Central memory CD4-positive, alpha-beta T cell (primary cell): ENCODE results near the gene LMBR1.

ENCODE experiments used
- DNase-seq: peaks from one replicate; pipeline ENCODE4 v3.0.0; 2022

Gene LMBR1

DNA sequence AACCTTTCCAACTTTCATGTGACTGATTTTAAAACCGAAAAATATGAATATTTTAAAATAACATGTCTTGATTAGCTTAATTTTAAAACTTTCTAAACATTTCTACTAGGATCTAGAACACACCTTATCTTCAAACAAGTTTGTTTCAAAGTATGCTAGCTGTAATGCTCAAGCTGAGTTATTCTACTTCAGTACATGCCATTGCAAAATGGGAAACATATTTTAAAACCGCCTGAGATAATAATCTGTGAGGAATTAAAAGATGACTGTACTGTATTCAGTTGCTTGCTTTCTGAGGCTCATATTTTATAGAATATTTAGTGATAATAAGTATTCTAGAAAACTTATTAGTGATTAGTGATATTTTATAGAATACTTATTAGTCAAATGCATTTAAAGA is 99.6 kb downstream of the LMBR1 start:
- DNase-seq = no peak

DNA sequence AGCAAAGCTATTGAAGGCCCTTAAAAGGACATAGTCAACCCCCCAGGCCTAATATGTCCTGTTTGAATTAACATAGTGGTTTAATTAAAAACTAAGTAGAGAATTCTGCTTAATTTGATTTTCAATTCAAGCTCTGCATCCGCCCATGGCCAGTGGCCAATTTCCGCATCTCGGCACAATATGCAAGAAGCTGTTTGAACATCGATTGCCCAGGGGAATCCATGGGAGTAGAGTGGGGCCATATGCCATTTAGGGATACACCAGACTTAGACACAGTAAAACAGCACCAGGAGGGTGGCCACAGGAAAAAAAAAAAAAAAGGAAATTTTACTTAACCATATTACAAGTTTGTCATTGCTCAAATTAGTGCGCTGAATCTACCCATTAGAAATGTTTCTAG is 100.4 kb downstream of the LMBR1 start:
- no peak for DNase-seq

DNA sequence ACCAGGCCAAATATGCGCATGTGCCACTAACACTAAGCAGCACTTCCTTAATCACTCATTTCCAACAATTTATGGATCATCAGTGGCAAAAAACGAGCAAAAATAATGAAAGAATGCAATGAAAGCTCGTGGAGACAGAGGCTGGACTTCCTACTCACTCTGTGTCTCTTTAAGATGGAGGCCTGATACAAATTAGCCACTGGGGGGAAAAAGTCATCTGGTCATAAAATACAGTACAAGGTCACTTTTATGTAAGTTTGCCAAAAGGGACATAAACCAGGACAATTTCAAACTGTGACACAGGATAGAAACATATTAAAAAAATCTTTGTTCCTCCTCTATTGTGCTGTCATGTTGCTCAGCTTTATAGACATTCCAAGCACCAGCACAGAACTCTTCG is 101.7 kb downstream of the LMBR1 start:
- DNase-seq = no peak

DNA sequence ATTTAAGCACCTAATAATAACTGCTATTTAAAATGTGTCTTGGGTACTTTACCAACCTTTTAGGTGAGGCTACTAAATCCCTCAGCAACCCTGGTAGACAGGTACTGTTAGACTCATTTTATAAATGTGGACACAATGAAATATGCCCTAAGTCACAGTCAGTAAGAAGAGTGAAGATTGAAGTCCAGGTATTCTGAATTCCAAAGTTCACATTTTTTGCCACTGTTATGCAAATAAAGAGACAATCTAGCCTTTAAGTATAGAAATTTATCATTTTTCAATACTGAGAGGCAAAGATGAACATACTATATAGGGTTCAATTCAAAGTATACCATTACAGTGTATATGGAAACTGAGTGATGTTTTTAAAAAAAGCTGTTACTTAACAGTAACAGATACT is 102.7 kb downstream of the LMBR1 start:
- DNase-seq = no peak

DNA sequence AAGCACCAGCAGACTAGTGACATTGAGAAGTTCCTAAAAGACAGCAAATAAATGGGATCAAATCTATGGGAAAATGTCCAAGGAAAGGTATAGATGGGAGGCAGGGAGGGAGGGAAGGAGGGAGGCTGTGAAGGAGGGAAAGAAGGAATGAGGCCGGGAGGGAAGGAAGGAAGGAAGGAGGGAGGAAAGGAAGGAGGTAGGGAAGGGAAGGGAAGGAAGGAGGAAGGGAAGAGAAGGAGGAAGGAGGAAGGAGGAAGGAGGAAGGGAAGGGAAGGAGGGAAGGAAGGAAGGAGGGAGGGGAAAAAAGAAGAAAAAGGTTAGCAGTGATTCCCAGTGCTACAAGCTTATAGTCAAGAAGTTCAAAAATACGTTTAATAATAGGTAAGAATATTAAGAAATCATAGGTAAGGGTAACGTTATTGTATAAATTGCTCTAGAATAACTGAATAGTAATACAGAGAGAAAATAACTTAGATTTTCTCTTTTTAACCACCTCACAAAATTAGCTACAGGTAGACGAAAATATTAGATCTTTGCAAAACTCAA is 106.9 kb downstream of the LMBR1 start:
- DNase-seq = no peak

DNA sequence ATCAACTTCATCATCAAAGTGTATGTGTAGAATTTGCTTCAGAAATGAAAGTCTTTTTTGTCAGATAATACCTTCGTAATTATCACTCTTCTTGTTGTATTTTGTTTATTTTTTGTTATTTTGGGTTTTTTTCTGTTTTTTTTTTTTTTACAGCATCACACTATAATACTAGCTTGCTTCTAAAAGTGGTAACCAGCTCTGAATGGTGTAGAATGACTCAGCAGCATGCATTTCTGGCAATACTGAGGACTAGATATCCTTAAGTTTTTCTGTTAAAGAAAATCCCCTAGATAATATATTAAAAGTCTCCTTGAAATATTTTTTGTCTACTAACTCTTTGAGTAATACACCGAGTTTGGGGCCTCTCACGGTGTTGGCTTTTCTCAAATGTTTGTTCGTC is 109.1 kb downstream of the LMBR1 start:
- no peak for DNase-seq

DNA sequence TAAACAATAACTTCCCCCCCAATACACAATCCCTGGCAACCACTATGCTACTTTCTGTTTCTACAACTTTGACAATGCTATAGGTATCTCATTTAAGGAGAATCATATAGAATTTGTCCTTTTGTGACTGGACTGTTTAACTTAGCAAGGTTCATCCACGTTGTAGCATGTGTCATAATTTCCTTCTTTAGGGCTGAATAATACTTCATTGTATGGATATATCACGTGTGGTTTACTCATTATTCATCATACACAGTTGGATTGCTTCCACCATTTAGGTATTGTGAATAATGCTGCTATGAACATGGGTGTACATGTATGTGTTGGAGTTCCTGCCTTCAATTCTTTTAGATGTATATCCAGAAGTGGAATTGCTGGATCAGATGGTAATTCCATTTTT is 111.0 kb downstream of the LMBR1 start:
- no peak for DNase-seq

DNA sequence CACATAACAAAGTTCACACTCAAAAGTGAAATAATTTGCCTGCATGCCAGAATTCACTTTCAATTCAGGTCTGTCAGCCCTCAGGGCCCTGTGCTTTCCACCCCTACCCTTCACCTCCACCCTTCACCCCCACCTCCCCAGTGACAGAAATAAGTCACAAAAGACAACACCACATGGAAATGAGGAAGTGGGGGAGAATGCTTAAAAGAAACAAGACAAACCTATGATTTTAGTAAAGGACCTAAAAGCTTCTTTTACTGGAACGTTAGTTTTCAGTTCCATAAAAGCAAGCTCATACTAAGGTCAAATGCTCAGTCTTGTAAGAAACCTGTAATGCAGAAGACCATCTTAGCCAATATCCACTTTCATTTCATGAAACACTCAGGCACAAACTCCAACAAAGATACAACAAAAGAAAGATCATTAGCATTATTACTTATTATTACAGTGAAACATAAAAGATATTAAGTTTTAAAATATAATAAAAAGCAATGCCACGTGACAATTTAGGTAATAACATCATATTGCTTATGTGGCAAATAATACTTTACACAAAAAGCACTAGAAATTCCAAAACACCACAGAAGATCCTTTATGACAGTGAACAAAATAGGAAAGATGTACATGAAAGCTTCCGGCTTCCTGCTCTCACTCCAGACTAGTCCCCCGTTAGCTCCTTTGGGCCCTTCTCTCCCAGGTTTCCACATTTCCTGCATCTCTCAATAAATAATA is 112.1 kb downstream of the LMBR1 start:
- no peak for DNase-seq

DNA sequence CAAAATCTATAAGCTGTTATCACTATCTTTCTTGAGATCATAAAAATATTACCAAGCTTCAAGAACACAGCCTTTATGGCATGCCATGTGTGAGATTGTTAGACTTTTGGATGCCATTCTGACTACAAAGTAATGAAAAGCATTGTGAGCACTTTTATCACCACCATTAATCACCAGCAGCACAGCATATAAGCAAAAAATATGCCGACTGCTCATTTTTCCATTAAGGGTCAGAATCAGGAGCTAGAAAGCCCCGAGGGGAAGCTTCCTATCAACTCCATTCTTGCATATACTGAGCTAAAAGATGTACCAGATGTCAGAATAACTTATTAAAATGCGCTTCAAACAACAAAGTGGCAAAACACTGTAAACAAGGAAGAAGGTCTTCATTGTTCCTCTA is 114.3 kb downstream of the LMBR1 start:
- DNase-seq = no peak

DNA sequence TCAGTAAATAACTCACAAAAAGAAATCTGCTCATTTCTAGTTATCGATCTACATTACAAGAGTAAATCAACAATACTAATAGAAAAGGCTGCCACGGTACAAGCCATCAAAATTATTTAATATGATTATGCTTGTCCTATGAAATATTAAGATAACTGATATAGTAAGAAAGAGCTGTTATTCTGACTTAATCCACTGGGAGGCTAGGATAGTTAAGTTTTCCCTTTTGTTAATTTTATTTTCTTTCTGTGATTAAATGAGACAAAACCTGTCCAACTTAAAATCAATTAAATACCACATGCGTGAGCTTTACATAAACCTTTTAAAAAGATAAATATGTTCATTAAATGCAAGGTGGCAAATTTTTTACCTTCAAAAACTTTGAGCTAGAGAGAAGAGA is 114.8 kb downstream of the LMBR1 start:
- DNase-seq = no peak

DNA sequence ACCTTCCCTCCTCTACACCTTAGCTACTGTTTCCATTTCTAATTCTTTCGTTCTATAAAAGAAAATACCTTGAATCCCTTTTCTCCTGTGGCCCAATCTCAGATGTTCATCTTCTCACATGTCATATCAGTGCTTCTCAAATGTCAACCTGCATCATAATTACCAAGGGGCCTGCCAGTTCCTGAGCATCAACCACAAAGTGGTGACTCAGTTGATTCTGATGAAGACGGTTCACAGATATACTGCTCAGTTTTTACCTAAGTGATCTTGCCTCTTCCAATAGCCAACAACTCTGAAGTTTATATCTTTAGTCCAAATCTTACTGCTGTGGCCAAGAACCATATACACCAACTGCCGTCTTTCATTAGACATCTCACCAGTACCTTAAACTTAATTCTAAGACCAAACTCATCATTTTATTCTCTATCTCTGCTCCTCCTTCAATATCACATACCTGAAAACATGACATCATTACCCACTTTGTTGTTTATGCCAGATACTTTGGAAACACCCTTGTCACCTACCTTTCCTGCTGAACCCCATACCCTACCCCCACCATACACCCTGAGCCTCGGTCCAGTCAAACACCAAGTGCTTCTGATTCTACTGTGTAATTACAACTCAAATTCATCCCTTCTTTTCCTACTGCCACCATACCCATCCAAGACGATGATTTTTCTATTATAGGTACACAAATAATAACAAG is 115.5 kb downstream of the LMBR1 start:
- DNase-seq = no peak

DNA sequence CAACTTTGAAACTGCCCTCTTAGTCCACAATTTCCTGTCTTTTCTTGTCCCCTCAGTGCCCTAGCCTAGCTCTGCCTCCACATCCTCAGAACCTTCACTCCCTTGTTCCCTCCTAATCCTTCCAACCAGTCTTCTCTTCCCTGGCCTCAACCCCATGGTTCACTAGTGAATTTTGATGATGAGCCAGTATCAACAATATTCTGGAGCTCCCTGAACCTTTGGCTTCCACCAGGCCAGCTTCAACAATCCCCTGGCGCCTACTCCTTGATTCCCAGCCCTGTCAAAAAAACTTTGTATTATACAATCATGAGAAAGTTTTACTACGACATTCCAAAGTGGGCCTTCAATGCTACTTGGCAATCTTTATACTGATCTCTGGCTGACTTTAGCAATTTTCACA is 116.5 kb downstream of the LMBR1 start:
- no peak for DNase-seq

DNA sequence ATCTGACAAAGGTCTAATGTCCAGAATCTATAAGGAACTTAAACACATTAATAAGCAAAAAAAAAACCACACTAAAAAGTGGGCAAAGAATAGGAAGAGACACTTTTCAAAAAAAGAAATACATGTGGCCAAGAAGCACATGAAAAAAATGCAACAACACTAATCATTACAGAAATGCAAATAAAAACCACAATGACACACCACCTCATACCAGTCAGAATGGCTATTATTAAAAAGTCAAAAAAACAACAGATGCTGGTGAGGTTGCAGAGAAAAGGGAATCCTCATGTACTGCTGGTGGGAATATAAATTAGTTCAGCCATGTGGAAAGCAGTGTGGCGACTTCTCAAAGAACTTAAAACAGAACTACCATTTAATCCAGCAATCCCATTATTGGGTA is 119.0 kb downstream of the LMBR1 start:
- no peak for DNase-seq

DNA sequence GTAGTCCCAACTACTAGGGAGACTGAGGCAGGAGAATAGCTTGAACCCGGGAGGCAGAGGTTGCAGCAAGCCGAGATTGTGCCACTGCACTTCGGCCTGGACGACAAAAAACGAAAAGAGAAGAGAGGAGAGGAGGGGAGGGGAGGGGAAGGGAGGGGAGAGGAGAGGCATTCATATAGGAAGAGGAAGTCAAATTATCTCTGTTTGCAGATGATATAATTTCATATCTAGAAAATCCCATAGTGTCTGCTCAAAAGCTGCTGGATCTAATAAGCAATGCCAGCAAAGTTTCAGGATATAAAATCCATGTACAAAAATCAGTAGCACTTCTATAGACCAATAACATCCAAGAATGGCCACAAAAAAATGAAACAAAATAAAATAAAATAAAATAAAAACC is 120.3 kb downstream of the LMBR1 start:
- no peak for DNase-seq

DNA sequence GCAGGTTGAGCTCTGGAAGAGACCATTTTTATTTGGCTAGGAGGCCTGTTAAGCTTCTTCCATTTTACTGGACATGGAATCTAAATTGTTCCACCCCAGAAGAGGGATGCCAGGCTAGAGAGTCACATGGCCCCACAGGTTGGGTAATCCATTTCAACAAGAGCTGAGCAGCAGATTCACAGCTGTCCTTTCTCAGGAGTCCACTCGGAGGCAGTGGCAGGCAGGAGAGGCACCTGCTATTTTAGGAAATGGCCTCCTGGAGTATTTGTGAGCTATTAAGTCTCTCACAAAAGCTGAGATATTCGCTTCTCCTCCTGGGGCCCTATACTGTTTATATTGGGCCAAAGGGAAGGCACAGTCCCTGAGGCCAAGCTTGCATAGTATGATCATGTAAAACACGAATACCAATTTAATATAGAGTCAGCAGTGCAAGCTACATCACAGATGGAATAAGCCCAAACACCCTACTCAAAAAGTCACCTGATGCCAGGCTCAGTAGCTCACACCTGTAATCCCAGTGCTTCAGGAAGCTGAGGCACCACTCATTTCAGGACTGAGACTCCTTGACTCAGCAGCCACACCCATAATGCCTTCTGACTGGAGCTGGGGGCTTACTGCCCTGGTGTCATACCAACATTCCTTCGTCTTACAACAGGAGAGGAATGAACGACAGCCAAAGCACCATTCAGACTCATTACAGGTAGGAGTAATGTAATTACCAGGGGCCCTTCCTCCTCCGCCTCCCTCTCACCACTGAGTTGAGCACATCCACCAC is 124.1 kb downstream of the LMBR1 start:
- no peak for DNase-seq

DNA sequence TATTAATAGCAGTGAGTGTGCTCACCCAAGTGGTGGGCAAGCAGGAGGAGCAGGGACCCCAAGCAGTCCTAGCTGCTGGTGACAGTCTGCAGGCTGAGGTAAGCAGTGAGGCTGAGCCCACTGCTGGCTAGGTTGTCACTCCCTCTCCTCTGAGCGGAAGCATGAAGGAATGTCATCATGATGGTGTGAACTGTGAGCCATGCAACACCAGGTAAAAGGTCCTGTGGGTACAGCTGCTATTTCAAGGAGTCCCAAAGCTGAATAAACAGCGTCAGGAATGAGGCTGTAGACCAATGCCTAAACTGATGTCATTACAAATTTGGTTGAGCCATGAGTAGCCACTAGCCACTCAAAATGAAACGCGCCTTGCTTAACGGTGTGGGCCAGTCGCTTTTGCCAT is 126.3 kb downstream of the LMBR1 start:
- DNase-seq = no peak

DNA sequence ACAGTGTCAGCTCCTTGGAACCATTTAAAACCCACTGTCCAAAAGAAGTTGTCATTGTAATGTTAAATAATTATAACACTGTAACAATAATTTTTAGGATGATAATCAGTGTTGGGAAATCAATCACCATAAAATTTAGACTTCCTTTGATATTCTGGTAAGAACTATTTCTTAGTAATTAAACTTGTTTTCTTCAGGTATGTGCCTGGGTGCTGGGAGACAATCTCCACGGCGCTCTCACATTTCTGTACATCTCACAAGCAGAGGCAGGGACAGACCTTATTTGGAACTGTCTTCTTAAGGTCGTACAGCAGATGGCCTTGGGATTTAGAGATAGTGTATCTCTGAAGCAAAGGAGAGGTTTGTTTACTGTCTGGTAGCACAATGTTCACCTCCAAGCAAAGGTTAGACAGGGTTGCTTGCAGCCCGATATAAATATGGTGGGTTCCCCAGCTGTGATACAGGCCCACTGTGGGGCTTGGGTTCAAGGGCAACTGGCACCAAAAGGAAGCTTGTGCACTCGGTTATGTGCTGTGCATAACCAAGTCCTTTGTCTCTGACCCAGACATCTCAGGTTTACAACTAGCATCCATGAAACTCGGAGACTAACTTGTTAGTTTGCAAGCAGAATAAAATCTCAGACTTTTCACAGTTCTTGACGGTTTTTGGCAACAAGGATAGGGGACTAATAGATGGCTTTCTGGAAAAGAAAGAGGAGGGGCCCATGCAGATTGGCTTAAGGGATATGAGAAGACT is 126.9 kb downstream of the LMBR1 start:
- no peak for DNase-seq

DNA sequence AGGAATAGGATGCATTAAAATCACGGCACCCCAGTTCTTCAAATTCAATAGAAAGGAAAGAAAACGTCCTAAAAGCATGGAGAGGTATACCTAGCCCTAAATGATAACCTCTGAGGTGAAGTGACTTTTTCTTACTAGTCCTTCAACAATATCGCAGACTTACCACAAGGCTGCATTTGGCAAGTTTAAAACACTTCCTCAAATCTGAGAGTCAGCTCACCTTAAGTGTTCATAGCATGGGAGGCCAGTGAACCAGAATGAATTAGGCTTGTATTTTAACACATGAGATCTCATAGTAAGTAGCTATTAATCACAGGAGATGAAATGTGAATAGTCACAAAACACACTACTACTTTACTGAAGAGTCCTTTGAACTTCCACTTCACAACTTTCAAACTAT is 128.2 kb downstream of the LMBR1 start:
- DNase-seq = no peak

DNA sequence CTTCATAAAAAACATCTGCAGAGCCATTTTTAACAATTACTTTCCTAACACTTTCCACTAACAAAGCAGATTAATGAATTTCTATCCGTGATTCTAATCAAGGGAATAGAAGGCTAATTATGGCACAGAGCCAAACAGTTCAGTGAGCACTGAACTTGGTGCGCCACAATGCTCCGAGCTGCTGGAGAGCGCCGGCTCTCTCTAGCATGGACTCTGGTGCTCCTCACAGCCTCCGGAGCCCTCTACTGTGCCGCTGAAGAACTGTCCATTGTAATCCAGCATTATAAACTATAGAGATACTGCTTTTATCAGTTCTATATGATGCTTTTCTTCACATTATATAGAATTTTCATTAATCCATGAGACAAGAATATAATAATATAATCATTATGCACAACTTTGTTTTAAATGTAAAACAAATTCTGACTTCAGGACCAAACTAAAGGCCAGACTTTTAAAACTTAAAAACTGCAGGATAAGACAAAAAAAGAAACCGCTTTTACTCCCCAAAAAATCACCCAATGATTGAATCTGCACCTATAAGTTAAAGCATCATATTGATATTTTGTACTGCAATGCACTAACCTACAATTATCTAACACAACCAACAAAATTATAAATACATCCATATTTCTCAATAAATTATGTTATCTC is 128.8 kb downstream of the LMBR1 start:
- no peak for DNase-seq

DNA sequence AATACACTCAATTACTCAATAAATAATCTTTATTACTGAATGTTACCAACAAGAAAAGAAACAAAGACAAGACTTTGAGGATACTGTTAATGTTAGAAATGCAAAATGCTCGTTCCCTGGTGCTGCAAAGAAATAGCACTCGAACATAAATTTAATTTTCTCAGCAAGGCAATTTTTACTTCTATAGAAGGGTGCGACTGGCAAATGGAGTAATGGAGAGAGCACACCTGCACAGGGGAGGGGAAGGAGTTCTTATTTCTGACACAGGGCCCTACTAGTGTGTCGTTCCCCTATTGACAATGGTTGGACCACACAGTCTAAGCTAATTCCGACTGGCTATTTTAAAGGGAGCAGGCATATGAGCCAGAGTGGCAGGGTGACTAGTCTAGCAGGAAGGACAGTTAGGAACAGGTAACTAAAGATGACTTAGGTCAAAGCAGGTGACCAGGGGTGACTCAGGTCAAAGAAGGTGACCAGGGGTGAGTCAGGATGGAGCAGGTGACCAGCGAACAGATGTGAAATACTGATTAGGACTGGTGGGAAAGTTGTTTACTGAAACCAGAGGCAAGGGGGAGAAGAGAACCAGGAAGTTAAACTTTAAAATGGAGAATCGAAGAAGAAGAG is 133.3 kb downstream of the LMBR1 start:
- no peak for DNase-seq

DNA sequence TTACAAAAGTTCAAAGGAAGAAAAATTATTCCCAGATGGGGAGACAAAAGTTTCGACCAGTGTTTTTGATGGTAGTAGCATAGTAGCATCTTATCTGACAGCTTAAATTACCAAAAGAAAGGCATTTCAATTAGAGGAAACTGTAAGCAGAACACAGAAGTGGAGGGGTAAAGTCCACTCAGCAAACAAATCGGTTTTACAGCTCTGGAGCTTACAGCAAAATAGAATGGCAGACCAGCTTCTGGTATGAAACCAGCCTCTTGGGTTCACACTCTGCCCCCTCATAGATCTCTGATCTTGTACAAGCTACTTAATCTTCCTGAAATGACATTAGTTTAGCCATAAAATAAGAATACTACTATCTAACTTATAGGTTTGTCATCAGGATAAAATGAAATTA is 133.8 kb downstream of the LMBR1 start:
- no peak for DNase-seq

DNA sequence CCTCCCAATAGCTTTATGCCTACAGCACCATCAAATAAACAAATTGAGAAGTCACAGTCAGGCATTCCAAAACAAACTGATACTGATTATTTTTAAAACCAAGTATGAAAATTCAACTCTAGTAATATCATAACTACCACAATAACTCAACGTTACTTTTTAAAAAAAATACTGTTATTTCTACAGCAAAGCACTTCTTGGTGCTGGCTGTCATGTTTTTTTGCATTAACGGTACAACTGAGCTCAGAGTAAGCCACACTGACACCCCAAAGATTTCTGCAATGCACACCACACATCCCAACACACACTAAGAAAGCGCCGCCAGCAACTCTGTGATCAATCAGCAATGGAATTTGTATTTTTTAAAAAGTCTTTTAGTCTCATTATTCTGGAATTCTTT is 138.8 kb downstream of the LMBR1 start:
- DNase-seq = no peak
